HG02798 (cell line): ENCODE data around the gene ALK.

Experiments
- ATAC-seq: cut with Tn5 transposase; IDR thresholded peaks from one replicate; pipeline ENCODE4 v1.9.1; 2021; ENCODE audit warnings: mild to moderate bottlenecking; ENCODE audit not compliant: unreplicated experiment, poor library complexity

The ALK gene

DNA sequence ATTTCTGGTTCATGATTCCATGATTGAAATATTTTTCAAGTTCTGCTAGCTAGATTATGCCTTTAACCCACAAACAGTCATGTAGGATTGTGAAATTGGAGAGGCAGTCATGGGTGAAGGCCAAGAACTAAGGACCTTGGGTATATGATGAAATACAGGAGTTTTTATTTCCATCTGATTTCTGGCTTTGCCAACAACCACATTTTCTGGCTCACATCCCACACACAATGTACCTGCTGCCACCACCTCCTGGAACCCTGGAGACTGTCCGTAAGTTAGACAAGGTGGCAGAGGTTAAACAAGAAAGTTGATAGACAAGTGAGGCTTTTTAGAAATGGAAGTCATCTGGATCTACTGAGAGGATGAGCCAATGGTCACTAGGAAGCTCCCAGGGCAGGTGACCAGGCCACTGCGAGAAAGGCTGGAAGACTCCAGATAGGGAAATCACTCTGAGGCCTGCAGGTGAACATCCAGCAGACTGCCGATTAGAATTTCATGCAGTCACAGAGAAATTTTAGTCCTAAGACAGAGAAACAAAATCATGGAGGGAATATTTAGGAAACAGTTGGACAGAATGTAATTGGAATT lies 402.0 kb downstream of the ALK start:
- ATAC-seq: no peak

DNA sequence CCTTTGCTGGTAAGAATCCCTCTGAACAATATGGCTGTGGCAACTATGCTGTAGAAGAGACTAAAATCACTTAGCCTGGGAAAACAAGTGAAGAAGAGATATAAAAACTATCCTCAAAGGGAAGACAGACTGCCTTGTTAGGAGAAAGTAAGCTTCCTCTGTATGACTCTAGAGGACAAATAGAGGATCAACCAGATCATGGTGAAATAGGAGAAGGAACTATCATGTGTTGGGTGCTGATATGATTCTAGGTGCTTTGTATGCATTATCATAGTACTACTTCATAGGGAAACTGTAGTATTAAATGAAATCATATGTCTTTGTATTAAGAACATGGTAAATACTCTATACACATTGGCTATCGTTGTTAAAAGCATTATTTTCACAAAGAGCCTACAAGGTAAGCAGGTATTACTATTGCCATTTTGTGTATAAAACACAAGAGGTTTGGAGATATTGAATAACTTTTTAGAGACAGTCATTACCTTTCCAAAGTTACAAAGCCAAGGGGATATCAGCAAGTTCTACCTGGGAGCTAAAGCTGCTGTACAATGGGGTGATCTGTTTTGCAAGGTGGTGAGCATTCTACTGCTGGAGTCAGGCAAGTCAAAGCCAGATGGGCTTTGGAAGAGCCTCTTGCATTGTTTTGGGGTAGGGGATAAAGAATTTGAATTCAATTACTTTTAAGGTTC lies 402.6 kb downstream of the ALK start:
- no peak for ATAC-seq

DNA sequence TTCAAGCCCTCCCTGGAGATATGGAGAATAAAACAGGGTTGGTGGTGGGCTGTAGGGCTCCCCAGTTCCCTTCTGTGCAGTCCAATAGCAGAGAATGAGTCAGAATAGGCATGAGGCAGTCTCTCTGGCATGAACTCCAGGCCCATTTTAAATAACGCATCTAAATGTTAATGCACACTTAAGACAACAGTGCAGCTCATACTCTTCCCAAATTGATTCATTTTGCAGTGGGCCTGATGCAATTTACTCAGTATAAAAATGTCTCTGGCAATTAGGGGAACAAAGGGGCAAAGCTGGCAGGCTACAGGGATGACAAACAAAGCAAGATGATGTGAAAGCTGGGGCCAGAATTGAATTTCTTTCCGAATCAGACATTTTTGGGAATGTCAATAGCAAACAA lies 403.4 kb downstream of the ALK start:
- no peak for ATAC-seq

DNA sequence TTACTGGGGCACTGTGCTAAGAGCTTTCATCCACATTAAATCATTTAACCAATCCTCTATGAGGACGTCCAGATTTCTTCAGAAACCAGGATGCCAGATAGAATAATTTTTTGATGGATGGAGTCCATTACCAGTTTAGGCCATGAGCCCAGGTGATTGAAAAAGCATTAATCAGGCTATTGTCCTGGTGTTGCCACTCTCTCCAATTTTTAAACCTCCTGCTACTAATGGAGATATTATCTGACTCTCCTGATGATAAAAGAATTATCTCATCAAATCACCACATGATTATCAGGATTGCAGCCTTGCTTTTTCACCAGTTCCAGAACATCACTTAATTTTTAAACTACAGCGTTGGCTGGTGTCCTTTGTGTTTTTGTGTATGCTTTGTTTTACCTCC lies 404.0 kb downstream of the ALK start:
- ATAC-seq: no peak

DNA sequence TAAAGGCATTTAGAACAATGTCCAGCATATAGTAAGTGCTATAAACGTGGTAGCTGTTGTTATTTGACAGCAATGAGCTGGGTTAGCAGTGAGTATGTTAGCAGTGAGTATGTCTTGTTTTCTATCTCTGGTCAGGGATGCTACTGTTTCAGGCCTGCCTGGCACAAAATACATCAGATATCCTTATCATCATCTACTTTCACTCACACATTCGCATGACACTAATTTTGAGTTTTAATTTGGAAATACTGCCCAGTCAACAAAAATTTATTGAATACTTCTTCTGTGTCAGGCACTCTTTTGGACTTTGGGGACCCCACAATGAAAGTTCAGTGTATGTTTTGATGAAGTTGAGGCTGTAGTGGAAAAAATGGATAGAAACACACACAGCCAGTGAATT lies 404.6 kb downstream of the ALK start:
- ATAC-seq: no peak

DNA sequence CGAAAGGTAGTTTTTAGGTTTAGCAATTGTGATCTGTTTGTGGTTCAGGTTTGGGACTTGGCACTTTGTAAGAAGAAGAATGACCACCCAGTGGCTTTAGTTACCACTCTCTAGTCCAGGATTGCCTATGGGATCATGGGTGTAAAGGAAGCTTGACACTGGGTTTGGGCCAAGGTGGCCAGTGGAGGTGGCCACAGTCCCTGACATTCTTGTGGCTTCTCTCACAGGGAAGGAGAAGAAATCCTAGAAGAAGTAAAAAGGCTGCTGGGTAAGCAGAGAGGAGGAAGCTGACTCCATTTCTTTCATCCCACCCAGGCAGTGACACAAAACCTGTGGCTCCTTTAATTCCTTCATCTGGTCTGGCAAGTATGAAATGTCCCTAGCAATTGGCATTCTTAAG lies 411.5 kb downstream of the ALK start:
- ATAC-seq: no peak

DNA sequence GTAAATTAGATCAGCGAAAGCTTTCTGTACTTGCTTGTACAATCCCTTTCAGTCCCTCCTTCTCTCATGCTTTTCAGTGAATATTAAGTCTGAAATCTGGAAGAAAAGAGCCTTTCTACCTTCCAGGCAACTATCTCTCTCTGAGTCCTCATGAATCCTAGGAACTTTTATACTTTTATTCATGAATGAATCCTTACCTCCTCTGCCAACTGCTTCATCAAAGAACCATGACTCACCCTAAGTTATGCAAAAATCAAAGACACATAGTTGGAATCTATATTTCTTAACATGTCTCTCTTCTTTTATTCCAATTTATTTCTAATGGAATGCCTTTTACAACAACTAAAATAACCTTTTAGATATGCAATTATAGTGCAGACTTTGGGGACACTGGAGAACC lies 412.0 kb downstream of the ALK start:
- no peak for ATAC-seq

DNA sequence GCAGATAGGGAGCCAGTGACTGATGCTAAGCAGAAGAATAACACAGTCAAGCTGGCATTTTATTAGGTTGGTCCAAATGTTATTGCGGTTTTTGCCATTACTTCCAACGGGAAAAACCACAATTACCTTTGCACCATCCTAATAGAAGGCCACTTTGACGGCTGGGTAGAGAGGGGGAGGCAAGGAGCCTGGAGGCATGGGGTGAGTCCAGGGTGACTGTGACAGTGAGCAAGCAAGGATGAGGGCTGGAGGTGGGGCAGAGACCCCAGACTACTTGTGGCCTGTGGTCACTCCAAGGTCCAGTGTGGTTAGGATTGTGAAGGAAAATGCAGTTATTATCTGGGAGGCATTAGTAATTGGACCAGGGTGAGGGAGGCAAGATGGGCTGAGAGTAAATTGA lies 416.6 kb downstream of the ALK start:
- ATAC-seq: no peak

DNA sequence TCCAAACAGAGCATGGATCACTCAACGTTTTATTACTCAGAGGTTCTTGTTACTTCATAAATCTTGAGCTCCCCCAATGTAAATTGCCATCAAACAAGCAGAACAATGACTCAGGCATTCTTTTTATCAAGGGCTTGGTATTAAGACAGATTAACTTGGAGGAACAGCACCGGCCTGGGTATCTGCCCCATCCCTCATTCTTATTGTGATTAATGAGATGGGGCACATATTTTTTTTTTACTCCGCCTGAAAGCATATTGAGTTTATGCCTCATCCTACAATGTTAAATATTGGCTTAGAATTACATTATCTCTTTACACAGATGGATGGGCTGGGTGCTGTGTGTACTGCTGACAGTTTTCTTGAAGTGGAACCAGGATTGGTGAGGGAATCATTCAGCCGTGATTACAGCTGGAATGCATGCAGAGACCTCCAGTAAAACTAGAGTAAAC lies 418.9 kb downstream of the ALK start:
- no peak for ATAC-seq

DNA sequence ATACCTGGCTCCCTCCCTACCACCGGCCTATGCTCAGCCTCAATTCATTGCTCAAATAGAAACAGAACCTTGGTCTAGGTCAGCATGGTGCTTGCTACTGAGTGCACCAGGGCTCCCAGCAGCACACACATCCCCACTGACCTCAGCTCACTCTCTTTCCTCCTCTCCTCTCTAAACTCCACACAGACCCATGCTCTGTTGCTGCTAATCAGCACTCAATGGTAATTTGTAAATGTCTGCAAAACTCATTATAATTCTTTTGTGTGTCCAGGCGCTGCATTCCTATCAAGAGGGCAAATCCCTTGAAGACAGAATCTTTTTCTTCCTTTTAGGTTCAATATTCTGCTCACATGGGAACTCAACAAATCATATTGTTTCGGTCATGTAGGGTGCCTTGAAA lies 424.0 kb downstream of the ALK start:
- no peak for ATAC-seq

DNA sequence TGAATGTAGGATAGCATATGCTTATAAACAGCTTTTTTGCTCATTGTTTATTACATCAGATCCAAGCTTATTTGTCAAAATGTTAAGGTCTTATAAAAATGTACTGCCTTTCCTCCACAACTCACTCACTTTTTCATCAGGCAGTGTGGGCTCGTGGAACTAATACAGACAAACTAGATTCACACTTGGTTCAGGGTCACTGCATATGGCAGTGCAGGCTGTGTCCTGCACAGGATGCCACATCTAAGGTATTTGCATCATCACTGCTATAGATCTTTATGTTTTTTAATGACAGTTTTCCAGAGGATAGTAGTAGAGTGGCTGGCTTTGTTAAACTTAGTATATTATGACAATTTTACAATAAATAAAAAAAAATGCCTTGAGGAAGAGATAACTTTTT lies 425.2 kb downstream of the ALK start:
- ATAC-seq: no peak

DNA sequence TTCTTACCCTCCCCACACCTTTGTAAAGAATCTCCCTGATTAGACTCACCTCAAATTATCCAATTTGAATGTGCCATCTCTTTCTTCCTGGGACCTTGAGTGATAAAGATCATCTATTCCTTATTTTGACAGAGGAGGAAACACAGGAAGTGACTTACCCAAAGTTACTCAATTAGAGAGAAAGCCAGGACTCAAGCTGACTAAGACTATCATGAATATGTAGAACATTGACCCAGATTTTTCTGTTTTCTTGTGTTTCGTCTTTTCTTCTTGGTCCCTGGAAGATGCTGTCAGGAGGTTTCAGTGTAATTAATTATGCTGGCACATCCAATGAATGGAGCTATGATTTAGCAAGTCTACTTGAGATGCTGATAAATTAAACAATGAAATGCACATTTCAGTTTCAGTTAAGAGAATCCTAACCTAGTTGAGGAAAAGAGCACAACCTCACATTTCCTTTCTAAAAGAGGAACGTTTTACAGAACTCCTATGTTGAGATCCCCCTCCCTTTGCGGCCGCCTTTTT lies 425.8 kb downstream of the ALK start:
- ATAC-seq: no peak

DNA sequence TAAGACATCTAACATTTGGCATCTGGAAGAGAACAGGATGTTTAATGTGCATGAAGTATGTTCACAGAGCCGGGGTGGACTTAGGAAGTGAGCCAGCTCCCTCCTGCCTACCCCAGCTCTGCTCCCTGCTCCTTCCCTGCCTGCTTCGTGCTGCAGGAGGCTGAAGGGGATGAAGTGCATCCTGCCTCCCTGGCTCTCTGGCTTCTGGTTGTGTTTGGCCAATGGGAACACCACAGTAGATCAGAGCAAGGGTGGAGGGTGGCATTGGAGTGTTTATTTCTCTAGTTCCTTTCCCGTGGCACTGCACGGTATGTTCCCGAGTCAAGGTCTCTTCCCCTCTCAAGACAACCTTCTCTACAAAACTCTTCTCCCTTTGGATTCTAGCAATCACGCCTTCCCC lies 426.3 kb downstream of the ALK start:
- no peak for ATAC-seq

DNA sequence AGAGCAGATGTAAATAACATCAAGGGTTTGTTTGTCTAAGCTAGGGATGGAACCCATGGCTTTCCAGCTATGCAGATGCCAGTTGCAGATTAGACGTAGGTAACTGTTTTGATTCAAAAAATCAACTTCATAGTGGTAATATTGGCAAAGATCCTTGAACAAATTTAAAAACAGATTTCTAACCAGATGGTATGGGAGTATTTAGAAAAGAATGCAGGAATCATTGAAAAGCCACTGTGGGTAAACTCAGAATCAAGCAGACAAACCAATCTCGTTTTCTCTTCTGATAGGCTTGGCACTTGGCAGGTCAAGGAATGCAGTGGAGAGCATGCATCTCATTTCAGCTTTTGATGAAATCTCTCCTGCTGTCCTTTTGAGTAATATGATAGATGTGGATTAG lies 428.7 kb downstream of the ALK start:
- ATAC-seq: no peak

DNA sequence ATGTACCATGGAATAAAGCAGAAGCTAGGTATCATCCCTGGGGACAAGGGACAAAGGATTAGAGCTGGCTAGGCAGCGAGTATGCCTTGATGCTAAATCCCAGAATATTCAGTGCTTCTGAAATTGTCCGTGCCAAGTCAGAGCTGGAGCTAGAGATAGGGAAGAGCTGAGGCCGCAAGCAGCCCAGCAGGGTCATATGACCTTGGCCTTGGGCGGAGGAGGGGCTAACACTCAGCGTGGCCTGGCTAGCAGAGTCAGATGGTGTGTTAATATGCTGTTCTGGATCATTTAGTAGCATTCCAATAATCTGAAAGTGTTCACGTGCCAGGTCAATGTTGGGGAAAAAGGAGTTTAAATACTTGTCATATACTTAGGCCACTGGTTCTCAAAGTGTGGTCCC lies 431.3 kb downstream of the ALK start:
- no peak for ATAC-seq

DNA sequence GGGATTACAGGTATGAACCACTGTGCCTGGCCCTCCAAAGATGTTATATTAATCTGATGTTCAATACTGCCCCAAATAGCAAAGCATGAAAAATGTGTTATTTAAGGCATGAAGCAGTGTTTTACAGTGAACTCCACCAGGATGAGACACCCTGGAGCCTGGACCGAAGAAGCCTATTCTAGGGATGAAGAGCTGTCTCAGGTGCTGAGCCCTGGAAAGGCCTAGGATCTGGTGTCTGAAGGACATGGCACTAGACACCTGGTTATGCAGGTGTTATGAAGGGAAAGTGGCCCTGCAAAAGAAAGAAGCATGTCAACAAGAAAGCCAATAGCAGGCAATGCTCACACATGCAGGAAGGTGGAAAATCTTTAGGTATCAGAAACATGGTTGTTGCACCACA lies 431.8 kb downstream of the ALK start:
- ATAC-seq: no peak

DNA sequence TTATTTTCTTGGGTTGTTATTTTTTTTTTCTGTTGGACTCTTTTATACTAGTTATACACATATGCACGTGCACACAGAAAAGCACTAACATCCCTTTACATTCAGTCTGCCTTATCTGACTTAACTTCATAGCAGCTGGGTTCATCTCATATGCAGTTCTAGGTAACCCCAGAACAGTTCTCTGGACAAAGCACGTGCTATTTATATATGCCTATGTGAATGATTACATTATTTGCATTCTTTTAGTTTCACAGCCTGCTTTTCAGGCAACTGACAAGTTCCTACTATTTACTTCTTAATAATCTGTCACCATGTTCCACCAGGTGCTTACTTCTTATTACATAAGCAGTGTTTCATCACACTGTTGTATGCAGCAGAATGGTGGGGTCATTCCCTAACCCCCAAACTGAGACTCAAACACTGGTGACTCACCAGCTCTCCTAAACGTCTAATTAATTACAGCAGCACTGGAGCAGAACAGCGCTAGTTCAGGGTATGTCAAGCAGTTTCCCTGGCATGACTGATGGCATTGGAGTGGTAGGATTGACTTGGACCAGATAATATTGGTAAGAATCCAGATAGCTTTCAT lies 433.3 kb downstream of the ALK start:
- peak; percentile 52 for ATAC-seq

DNA sequence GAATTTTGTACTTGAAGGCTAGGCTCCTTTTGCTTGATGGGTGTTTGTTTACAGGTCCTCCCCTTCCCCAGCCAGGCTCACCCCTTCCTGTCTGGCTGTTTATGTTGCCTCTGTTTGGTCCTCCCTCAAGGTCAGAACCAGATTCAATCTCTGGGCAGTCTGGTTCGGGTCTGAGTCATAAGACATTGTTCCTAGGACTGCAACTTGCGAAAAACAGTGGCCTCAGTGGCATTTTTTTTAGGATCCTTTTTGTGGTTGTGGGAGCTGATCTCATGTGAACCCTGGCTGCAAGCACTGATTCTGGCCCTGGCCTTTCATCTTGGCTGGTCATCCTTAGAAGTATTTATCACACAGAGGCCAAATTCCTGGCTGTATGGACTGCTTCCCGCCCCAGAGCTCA lies 435.8 kb downstream of the ALK start:
- ATAC-seq: no peak

DNA sequence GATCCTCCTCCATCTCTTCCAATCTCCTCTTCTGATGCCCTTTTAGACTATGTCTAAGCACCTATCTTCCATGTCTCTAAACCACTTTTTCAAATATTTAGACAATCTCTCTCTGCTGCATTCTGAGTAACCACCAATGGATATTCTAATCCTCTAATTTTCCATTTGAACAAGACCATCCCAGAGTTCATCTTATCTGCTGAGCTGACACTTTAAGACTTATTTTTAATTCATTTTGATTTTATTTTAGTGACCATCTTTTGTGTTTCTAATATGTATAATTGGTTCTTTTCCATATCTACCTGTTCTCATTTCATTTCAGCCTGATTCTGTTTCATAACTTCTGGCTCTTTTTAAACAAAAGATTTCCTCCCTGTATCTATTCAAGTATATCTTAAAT lies 436.3 kb downstream of the ALK start:
- no peak for ATAC-seq

DNA sequence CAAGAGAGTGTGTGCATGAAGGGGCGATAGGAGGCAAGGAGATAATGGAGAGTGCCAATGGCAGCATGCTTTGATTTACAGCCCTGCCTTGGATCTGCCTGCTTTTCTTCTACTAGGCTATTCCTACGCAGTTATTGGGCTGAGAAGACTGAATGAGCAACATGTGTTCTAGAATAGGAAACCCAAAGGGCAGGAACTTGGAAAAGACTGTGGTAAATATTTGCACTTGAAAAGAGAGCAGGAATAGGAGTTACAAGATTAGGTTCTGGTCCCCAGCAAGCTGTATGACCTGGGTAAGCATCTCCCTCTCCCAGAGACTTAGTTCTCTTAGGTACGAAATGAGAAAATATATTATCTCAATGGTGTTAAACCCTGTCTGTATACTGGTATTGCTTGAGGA lies 438.5 kb downstream of the ALK start:
- ATAC-seq: no peak

DNA sequence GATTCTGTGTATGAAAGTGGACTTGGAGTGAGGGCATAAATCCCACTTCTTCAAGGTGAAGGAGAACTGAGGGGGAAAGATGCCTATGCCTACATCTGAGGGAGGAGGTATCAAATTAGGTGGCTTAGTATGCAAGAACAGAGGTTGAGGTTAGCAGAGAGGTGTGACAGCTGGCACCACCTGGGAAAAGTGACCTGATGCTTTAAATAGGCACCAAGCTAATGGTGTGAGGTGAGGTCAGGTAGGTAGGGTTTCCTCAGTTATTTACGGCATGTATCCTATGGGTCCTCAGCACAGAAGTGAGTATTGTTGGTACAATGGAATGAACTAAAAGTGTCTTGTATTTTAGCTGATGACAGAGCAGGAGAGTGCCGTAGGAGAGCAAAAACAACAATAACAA lies 439.0 kb downstream of the ALK start:
- ATAC-seq: no peak

DNA sequence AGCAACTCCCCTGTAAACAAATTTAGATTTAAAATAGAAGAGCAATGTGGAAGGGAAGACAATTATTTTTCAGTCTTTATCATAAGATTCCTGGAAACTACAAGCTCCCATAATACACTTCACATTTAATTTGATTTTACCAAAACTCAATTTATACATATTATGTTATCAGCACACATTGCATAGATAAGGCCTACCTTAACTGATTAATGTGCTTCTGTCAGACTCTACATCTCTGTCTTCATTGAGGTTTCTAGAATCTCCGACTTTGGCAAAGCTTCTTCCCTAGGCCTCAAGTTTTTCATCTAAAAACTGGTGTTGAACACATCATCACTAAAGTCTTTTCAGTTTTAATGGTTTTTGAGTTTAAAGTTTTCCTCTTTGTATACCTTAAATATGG lies 440.1 kb downstream of the ALK start:
- no peak for ATAC-seq
